B cell (primary cell): ENCODE results near the gene ACTL6A. TPM values are rescaled to one million over a fixed set of nuclear protein-coding genes. Genes with fewer than 3 reads are reported as not detected.

ENCODE experiments used
- ATAC-seq: fragments of 200-7000 bp; cut with Tn5 transposase; one replicate; pipeline ENCODE4 v1.10.0; 2021; ENCODE audit warnings: low read depth, mild to moderate bottlenecking, moderate number of reproducible peaks, moderate library complexity
- CTCF ChIA-PET: fragments of 350-600 bp; sonication (Branson Sonifier 250); formaldehyde crosslinking; loops from one replicate; lab custom pipeline; 2021; ENCODE audit warnings: antibody characterized with exemption, inconsistent platforms; lab: Charles Lee
- POLR2A ChIA-PET: fragments of 350-600 bp; sonication (Branson Sonifier 250); formaldehyde crosslinking; loops from one replicate; lab custom pipeline; 2021; ENCODE audit warnings: antibody characterized with exemption; lab: Charles Lee
- DNase-seq: peaks from one replicate; pipeline ENCODE4 v3.0.0; 2013
- H2AFZ ChIP-seq: 2 replicates; pipeline ENCODE4 v1.6.1; 2012; ENCODE audit warnings: mild to moderate bottlenecking, low read depth, low read length; ENCODE audit not compliant: insufficient read depth, poor library complexity, severe bottlenecking
- H3K27ac ChIP-seq, 2 donors: 1 replicate in 1 of 2; 2 replicates in 1 of 2; pipeline ENCODE4 v1.5.1; 2012 to 2013; ENCODE audit warnings: low read length in 2 of 2, mild to moderate bottlenecking in 2 of 2, moderate library complexity in 1 of 2
- H3K27me3 ChIP-seq, 4 experiments: fragments of 200-600 bp in 1 of 4; sonication (generic) in 1 of 4; replicated peaks in 1 of 4; 1 replicate in 2 of 4; 2 replicates in 2 of 4; pipeline versions ENCODE4 v1.6.1 to v1.7.0; 2013 to 2016; ENCODE audit warnings: low read length in 3 of 4, mild to moderate bottlenecking in 2 of 4, mixed read lengths in 1 of 4, moderate library complexity in 1 of 4; ENCODE audit not compliant: insufficient read depth in 4 of 4, control insufficient read depth in 3 of 4; ENCODE audit errors: control extremely low read depth in 1 of 4
- H3K36me3 ChIP-seq, 2 experiments: replicated peaks in 1 of 2; 1 replicate in 1 of 2; 2 replicates in 1 of 2; pipeline versions ENCODE4 v1.6.1 to v1.7.1; 2013; ENCODE audit warnings: low read length in 1 of 2; ENCODE audit not compliant: insufficient read depth in 2 of 2, control insufficient read depth in 1 of 2; ENCODE audit errors: control extremely low read depth in 1 of 2, extremely low read depth in 1 of 2
- H3K4me1 ChIP-seq, 2 donors: fragments of 200-600 bp in 1 of 2; sonication (generic) in 1 of 2; 1 replicate in 1 of 2; 2 replicates in 1 of 2; pipeline versions ENCODE4 v1.5.1 to v1.6.1; 2013 to 2017; ENCODE audit warnings: low read length in 2 of 2; ENCODE audit not compliant: control insufficient read depth in 2 of 2, insufficient read depth in 2 of 2
- H3K4me2 ChIP-seq: replicated peaks from 2 replicates; pipeline ENCODE3; 2012; ENCODE audit warnings: mild to moderate bottlenecking, low read depth, low read length; ENCODE audit not compliant: poor library complexity, severe bottlenecking
- H3K4me3 ChIP-seq, 5 experiments: fragments of 200-600 bp in 1 of 5; sonication (generic) in 1 of 5; 1 replicate in 3 of 5; 2 replicates in 2 of 5; pipeline versions ENCODE4 v1.5.1 to v1.7.0; 2011 to 2016; ENCODE audit warnings: low read length in 4 of 5, mild to moderate bottlenecking in 4 of 5, low read depth in 2 of 5, control low read depth in 1 of 5, moderate library complexity in 1 of 5; ENCODE audit not compliant: insufficient read depth in 1 of 5; ENCODE audit errors: control extremely low read depth in 1 of 5, extremely low read depth in 1 of 5
- H3K79me2 ChIP-seq: fragments of 200-600 bp; sonication (generic); one replicate; pipeline ENCODE4 v1.6.0; 2016; ENCODE audit warnings: low read length; ENCODE audit not compliant: control insufficient read depth, insufficient read depth
- H3K9ac ChIP-seq: fragments of 200-600 bp; sonication (generic); 2 replicates; pipeline ENCODE4 v1.6.1; 2017; ENCODE audit warnings: mild to moderate bottlenecking, low read length, moderate library complexity
- H3K9me3 ChIP-seq, 3 donors: one replicate each; pipeline versions ENCODE4 v1.6.1 to v1.7.1; 2013; ENCODE audit warnings: low read length in 2 of 3; ENCODE audit not compliant: control insufficient read depth in 2 of 3, insufficient read depth in 1 of 3; ENCODE audit errors: control extremely low read depth in 1 of 3
- H4K20me1 ChIP-seq: 2 replicates; pipeline ENCODE4 v1.6.0; 2012; ENCODE audit warnings: mild to moderate bottlenecking, low read length; ENCODE audit not compliant: insufficient read depth, control insufficient read depth, poor library complexity, severe bottlenecking
- H3K27ac Mint-ChIP-seq: one replicate; pipeline ENCODE4 v1.8.0; 2021; ENCODE audit warnings: mixed read lengths
- H3K27me3 Mint-ChIP-seq: one replicate; pipeline ENCODE4 v1.8.0; 2021; ENCODE audit warnings: mixed read lengths
- H3K4me1 Mint-ChIP-seq: one replicate; pipeline ENCODE4 v1.8.0; 2021; ENCODE audit warnings: mixed read lengths
- H3K4me3 Mint-ChIP-seq: one replicate; pipeline ENCODE4 v1.8.0; 2021; ENCODE audit warnings: mixed read lengths
- H3K9me3 Mint-ChIP-seq: one replicate; pipeline ENCODE4 v1.8.0; 2022; ENCODE audit warnings: mixed read lengths; ENCODE audit not compliant: insufficient read depth
- EZH2 ChIP-seq: IDR thresholded peaks from 2 replicates; pipeline ENCODE4 v1.6.1; 2012; ENCODE audit warnings: borderline replicate concordance, low read depth, mild to moderate bottlenecking, moderate library complexity, low read length; ENCODE audit not compliant: insufficient read depth, poor library complexity, severe bottlenecking
- WGBS: methylation state at CpG from one replicate; pipeline ENCODE4 v1.1.5; 2013; ENCODE audit warnings: missing lambda C conversion rate; ENCODE audit not compliant: insufficient coverage; 5-methylcytosine and 5-hydroxymethylcytosine counted together
- intact Hi-C: fragments of 100-400 bp; cut with micrococcal nuclease; formaldehyde crosslinking; loops from one replicate; pipeline ENCODE4 v1.10.0; 2022
- polyA plus RNA-seq: library from polyadenylated mRNA; depleted of rRNA; stranded (reverse); fragments of >200 nt; gene quantifications from 2 replicates; pipeline ENCODE4 v1.2.3, GENCODE V29; 2012
- total RNA-seq, 2 donors: library from RNA; stranded (reverse); fragments of 120-200 nt in 1 of 2; gene quantifications; 1 replicate in 1 of 2; 2 replicates in 1 of 2; pipeline versions ENCODE4 v1.2.3 to v1.2.4, GENCODE V29; 2013 to 2022
- TF ChIP-seq, protein P1 (sequence below): fragments of 200-600 bp; IDR thresholded peaks from one replicate; pipeline ENCODE4 v1.8.0; 2022; ENCODE audit warnings: antibody characterized with exemption, mild to moderate bottlenecking

The ACTL6A gene
- total and polyA plus RNA-seq, 2 donors (not counting 1 experiment from before 2014, with no cell fraction given): 26.2 to 48.5 TPM

DNA sequence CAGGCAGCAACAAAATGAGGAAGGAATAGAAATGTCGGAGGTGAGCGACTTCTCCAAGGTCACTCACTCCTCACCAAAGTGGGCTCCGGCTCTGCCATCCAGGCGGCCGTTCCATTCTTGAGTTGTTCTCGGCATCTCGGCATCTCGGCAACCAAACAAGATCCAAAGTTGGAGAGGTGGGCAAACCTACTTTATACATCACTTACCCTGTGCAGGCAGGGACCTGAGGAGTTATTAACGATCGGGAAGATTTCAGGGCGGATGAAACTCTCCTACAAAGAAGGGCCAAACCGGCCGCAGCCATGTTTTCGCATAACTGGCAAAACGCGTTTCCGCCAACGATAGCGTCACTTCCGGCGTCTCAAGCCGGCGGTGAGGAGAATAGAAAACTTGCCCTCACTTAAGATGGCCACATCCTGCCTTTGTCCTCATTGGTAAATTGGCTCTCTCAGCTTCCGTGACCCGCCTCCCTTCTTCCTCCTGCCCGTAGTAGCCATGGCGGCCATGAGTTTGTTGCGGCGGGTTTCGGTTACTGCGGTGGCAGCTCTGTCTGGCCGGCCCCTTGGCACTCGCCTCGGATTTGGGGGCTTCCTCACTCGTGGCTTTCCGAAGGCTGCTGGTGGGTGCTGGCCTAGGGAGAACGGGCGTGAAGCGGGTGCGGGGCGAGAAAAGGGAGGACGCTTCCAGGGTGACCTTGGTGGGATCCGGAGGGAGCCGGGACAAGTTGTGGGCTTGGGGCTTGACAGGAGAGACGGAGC, 41.8 kb downstream of the ACTL6A start, which contains the start of the genes MRPL47 and NDUFB5:
TSS of gene MRPL47 (minus strand) at position 318 of the 758 bp plus-strand sequence. CDS start at position 304, 14 bp downstream.
TSS of gene NDUFB5 (plus strand) at position 474 of the 758 bp plus-strand sequence. CDS start at position 496, 22 bp downstream.
- Mint-ChIP-seq H3K4me3 (peak within 1 kb of the TSS; percentile 99), H3K27me3 (no peaks in the 10 kb centered on the region), H3K9me3 (no peaks in the 10 kb centered on the region), H3K4me1 (peaks cover 51% of the 10 kb centered on the region), H3K27ac (peak within 1 kb of the TSS; percentile 98)
- TF ChIP-seq, protein P1, sequence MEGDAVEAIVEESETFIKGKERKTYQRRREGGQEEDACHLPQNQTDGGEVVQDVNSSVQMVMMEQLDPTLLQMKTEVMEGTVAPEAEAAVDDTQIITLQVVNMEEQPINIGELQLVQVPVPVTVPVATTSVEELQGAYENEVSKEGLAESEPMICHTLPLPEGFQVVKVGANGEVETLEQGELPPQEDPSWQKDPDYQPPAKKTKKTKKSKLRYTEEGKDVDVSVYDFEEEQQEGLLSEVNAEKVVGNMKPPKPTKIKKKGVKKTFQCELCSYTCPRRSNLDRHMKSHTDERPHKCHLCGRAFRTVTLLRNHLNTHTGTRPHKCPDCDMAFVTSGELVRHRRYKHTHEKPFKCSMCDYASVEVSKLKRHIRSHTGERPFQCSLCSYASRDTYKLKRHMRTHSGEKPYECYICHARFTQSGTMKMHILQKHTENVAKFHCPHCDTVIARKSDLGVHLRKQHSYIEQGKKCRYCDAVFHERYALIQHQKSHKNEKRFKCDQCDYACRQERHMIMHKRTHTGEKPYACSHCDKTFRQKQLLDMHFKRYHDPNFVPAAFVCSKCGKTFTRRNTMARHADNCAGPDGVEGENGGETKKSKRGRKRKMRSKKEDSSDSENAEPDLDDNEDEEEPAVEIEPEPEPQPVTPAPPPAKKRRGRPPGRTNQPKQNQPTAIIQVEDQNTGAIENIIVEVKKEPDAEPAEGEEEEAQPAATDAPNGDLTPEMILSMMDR: no peak
- TF ChIP-seq EZH2: no peak
- Histone ChIP-seq H3K9me3 (no peaks in the 10 kb centered on the region), H3K9ac (peak within 1 kb of the TSS; percentile 96), H2AFZ (peak within 1 kb of the TSS; percentile 92), H3K27ac (peak within 1 kb of the TSS; percentile 72 to 97), H3K4me2 (peak within 1 kb of the TSS; percentile 86), H3K36me3 (peaks cover 0 to 16% of the 10 kb centered on the region in 2 experiments), H3K4me1 (peaks cover 39 to 44% of the 10 kb centered on the region in 2 donors), H3K27me3 (no peaks in the 10 kb centered on the region), H4K20me1 (no peaks in the 10 kb centered on the region), H3K4me3 (peak within 1 kb of the TSS; percentile 65 to 96 (median 80)), H3K79me2 (peaks cover 74% of the 10 kb centered on the region)
- intact Hi-C loops: loop anchor here (1.0 to 5.0 kb wide), 8 partner anchors 42 to 587 kb away; partner anchors contain the start of genes ACTL6A, GNB4, MFN1 and PIK3CA
- DNase-seq (peak; percentile 96), ATAC-seq (peak; percentile 98)
- POLR2A ChIA-PET: interaction anchor here (0.6 to 1.2 kb wide), 3 partner anchors 195 to 457 kb away, joined by 3 to 11 read pairs (median 3); no protein-coding TSS in a partner anchor
- CTCF ChIA-PET: interaction anchor here (1.0 to 1.5 kb wide), 4 partner anchors 14 to 48 kb away, joined by 3 to 9 read pairs (median 4); partner anchors contain the start of genes ACTL6A and USP13
- WGBS: 0% methylated on average over 34 of the region's 45 CpGs
